HCT116 (cell line): ENCODE measurements around the gene MEN1. TPM values are rescaled to one million over a fixed set of nuclear protein-coding genes. Genes with fewer than 3 reads are reported as not detected.

Experiments used
- ATAC-seq: fragments of 200-7000 bp; cut with Tn5 transposase; 2 replicates; pipeline ENCODE4 v1.9.1; 2020; ENCODE audit warnings: mild to moderate bottlenecking, moderate library complexity
- Bru-seq: library from RNA; stranded (reverse); fragments of 400-500 nt; gene quantifications from one replicate; lab custom pipeline; 2021; lab: Mats Ljungman, UMichigan
- BruChase-seq, 2 experiments: library from RNA; stranded (reverse); fragments of 400-500 nt; gene quantifications; one replicate each; lab custom pipeline; 2021; lab: Mats Ljungman, UMichigan
- BruUV-seq: library from RNA; stranded (reverse); fragments of 400-500 nt; replicated peaks from 2 replicates; lab custom pipeline; 2021; lab: Mats Ljungman, UMichigan
- CTCF ChIA-PET: fragments of 300-600 bp; sonication (Branson Sonifier 250); formaldehyde crosslinking; loops from one replicate; lab custom pipeline; 2021; ENCODE audit warnings: antibody characterized with exemption; lab: Charles Lee
- POLR2A ChIA-PET: fragments of 300-600, 350-600 bp; sonication (Branson Sonifier 250); formaldehyde crosslinking; loops from one replicate; lab custom pipeline; 2021; ENCODE audit warnings: antibody characterized with exemption; lab: Charles Lee
- RAD21 ChIA-PET, 2 experiments: fragments of 300-600 bp; sonication (Branson Sonifier 250); formaldehyde crosslinking; loops; one replicate each; lab custom pipeline; 2023; ENCODE audit warnings: low total read pairs in 2 of 2; ENCODE audit not compliant: uncharacterized antibody in 2 of 2, unreplicated experiment in 2 of 2, low non-redundant PET in 1 of 2; lab: Charles Lee
- DNase-seq: peaks from one replicate; pipeline ENCODE4 v3.0.0-alpha.2; 2010; ENCODE audit warnings: low read depth, low spot score
- H2AFZ ChIP-seq: fragments of 200-600 bp; shearing (Covaris generic), sonication (generic); 2 replicates; pipeline ENCODE4 v1.6.1; 2017; ENCODE audit warnings: low read depth, mixed run types, mixed read lengths, antibody characterized with exemption, low read length; ENCODE audit not compliant: poor library complexity, severe bottlenecking
- H3K27ac ChIP-seq: 2 replicates; pipeline ENCODE4 v1.5.1; 2012; ENCODE audit warnings: low read depth, low read length
- H3K27me3 ChIP-seq: fragments of 200-600 bp; sonication (generic); 2 replicates; pipeline ENCODE4 v1.6.1; 2016; ENCODE audit warnings: mixed run types, low read length, mixed read lengths; ENCODE audit not compliant: insufficient read depth
- H3K36me3 ChIP-seq, 2 experiments: fragments of 200-500 bp in 1 of 2; fragments of 200-600 bp in 1 of 2; sonication (Bioruptor generic) in 1 of 2; sonication (generic) in 1 of 2; 2 replicates each; pipeline versions ENCODE4 v1.5.1 to v1.6.1; 2014 to 2016; ENCODE audit warnings: low read length in 2 of 2, inconsistent platforms in 1 of 2, mixed read lengths in 1 of 2, mixed run types in 1 of 2; ENCODE audit not compliant: insufficient read depth in 2 of 2, control insufficient read depth in 1 of 2
- H3K4me1 ChIP-seq, 2 experiments: fragments of 200-600 bp in 1 of 2; sonication (generic) in 1 of 2; 2 replicates each; pipeline versions ENCODE4 v1.5.1 to v1.6.1; 2012 to 2017; ENCODE audit warnings: low read length in 2 of 2, inconsistent platforms in 1 of 2, mild to moderate bottlenecking in 1 of 2, mixed read lengths in 1 of 2, mixed run types in 1 of 2, moderate library complexity in 1 of 2; ENCODE audit not compliant: insufficient read depth in 2 of 2, control insufficient read depth in 1 of 2
- H3K4me2 ChIP-seq: fragments of 200-600 bp; sonication (generic); 2 replicates; pipeline ENCODE4 v1.6.1; 2017; ENCODE audit warnings: mixed run types, low read length, mixed read lengths
- H3K4me3 ChIP-seq, 2 experiments: fragments of 200-600 bp in 1 of 2; sonication (generic) in 1 of 2; replicated peaks in 1 of 2; 2 replicates each; pipeline ENCODE4 v1.5.1; 2011 to 2016; ENCODE audit warnings: low read length in 2 of 2, control low read depth in 1 of 2, low read depth in 1 of 2, mild to moderate bottlenecking in 1 of 2, mixed read lengths in 1 of 2, mixed run types in 1 of 2
- H3K79me2 ChIP-seq: fragments of 200-600 bp; sonication (generic); 2 replicates; pipeline ENCODE4 v1.6.1; 2017; ENCODE audit warnings: mild to moderate bottlenecking, mixed run types, low read length, moderate library complexity, mixed read lengths; ENCODE audit not compliant: insufficient read depth
- H3K9ac ChIP-seq: fragments of 200-600 bp; sonication (generic); 2 replicates; pipeline ENCODE4 v1.6.1; 2016; ENCODE audit warnings: low read length, mixed read lengths
- H3K9me2 ChIP-seq: fragments of 200-600 bp; sonication (generic), shearing (Covaris generic); 2 replicates; pipeline ENCODE4 v1.6.1; 2017; ENCODE audit warnings: mixed run types, mild to moderate bottlenecking, moderate library complexity; ENCODE audit not compliant: insufficient read depth
- H3K9me3 ChIP-seq, 2 experiments: fragments of 200-500 bp in 1 of 2; fragments of 200-600 bp in 1 of 2; sonication (Bioruptor generic) in 1 of 2; sonication (generic) in 1 of 2; 2 replicates each; pipeline ENCODE4 v1.6.1; 2014 to 2017; ENCODE audit warnings: low read length in 2 of 2, mixed read lengths in 2 of 2, inconsistent platforms in 1 of 2, low read depth in 1 of 2, mild to moderate bottlenecking in 1 of 2, mixed run types in 1 of 2, moderate library complexity in 1 of 2; ENCODE audit not compliant: control insufficient read depth in 1 of 2, insufficient read depth in 1 of 2
- H4K20me1 ChIP-seq: fragments of 200-600 bp; sonication (generic), shearing (Covaris generic); 2 replicates; pipeline ENCODE4 v1.6.1; 2017; ENCODE audit warnings: mixed run types, mild to moderate bottlenecking, moderate library complexity; ENCODE audit not compliant: insufficient read depth
- ATF3 ChIP-seq: IDR thresholded peaks from 2 replicates; pipeline ENCODE4 v1.6.1; 2012
- CBX3 ChIP-seq: IDR thresholded peaks from 2 replicates; pipeline ENCODE4 v1.6.1; 2012; ENCODE audit warnings: low read depth
- CEBPB ChIP-seq: IDR thresholded peaks from 2 replicates; pipeline ENCODE4 v1.6.1; 2012; ENCODE audit warnings: low read depth
- CTCF ChIP-seq, 3 experiments: fragments of 200-600 bp in 1 of 3; sonication (generic) in 1 of 3; IDR thresholded peaks in 2 of 3; conservative IDR thresholded peaks in 1 of 3; 2 replicates each; pipeline ENCODE4 v1.5.1; 2012 to 2017; ENCODE audit warnings: low read depth in 2 of 3, low read length in 2 of 3, antibody characterized with exemption in 1 of 3, borderline replicate concordance in 1 of 3, control low read depth in 1 of 3, mild to moderate bottlenecking in 1 of 3, mixed read lengths in 1 of 3, mixed run types in 1 of 3, moderate library complexity in 1 of 3; ENCODE audit not compliant: insufficient read depth in 1 of 3
- EGR1 ChIP-seq: IDR thresholded peaks from 2 replicates; pipeline ENCODE4 v1.6.1; 2012; ENCODE audit warnings: low read depth
- ELF1 ChIP-seq: IDR thresholded peaks from 2 replicates; pipeline ENCODE4 v1.6.1; 2012; ENCODE audit warnings: low read depth, borderline replicate concordance
- EZH2 ChIP-seq: fragments of 200-600 bp; sonication (generic); IDR thresholded peaks from 2 replicates; pipeline ENCODE4 v1.6.1; 2017; ENCODE audit warnings: antibody characterized with exemption, mixed run types
- EZH2phosphoT487 ChIP-seq: fragments of 200-600 bp; IDR thresholded peaks from 2 replicates; pipeline ENCODE4 v1.6.1; 2018; ENCODE audit warnings: antibody characterized with exemption, borderline replicate concordance
- FOSL1 ChIP-seq: IDR thresholded peaks from 2 replicates; pipeline ENCODE4 v1.6.1; 2012; ENCODE audit warnings: low read depth
- JUND ChIP-seq: IDR thresholded peaks from 2 replicates; pipeline ENCODE4 v1.6.1; 2012
- MAX ChIP-seq: IDR thresholded peaks from 2 replicates; pipeline ENCODE4 v1.6.1; 2012
- POLR2A ChIP-seq: IDR thresholded peaks from 2 replicates; pipeline ENCODE4 v1.7.0; 2011; ENCODE audit warnings: borderline replicate concordance; ENCODE audit not compliant: insufficient read depth, insufficient read length; ENCODE audit errors: extremely low read depth
- POLR2AphosphoS5 ChIP-seq: IDR thresholded peaks from 2 replicates; pipeline ENCODE4 v1.6.1; 2011; ENCODE audit warnings: mild to moderate bottlenecking, low read depth, low read length, moderate library complexity
- RAD21 ChIP-seq: IDR thresholded peaks from 2 replicates; pipeline ENCODE4 v1.6.1; 2012; ENCODE audit warnings: low read depth, mild to moderate bottlenecking
- SIN3A ChIP-seq: IDR thresholded peaks from 2 replicates; pipeline ENCODE4 v1.6.1; 2012; ENCODE audit warnings: low read depth
- SP1 ChIP-seq: IDR thresholded peaks from 2 replicates; pipeline ENCODE4 v1.6.1; 2012; ENCODE audit warnings: low read depth
- SRF ChIP-seq: IDR thresholded peaks from 2 replicates; pipeline ENCODE4 v1.6.1; 2012; ENCODE audit warnings: low read depth
- TCF7L2 ChIP-seq: IDR thresholded peaks from 2 replicates; pipeline ENCODE4 v1.7.0; 2011; ENCODE audit warnings: borderline replicate concordance, inconsistent platforms; ENCODE audit not compliant: insufficient read depth, insufficient read length; ENCODE audit errors: extremely low read depth
- YY1 ChIP-seq: IDR thresholded peaks from 2 replicates; pipeline ENCODE4 v1.6.1; 2011; ENCODE audit warnings: low read length, low read depth, moderate library complexity, mild to moderate bottlenecking; ENCODE audit not compliant: insufficient replicate concordance; ENCODE audit errors: extremely low read depth
- ZFX ChIP-seq: fragments of 450-650 bp; IDR thresholded peaks from 2 replicates; pipeline ENCODE4 v1.6.1; 2017
- ZNF274 ChIP-seq: fragments of 200-500 bp; sonication (Bioruptor generic); IDR thresholded peaks from 2 replicates; pipeline ENCODE4 v1.6.1; 2014; ENCODE audit warnings: mild to moderate bottlenecking, low read depth, low read length, inconsistent platforms
- intact Hi-C: fragments of 100-400 bp; cut with micrococcal nuclease; formaldehyde crosslinking; loops from 2 replicates; pipeline ENCODE4 v1.10.0; 2022
- long read RNA-seq: library from polyadenylated mRNA; unstranded; transcript quantifications from one replicate; pipeline ENCODE4 v2.0.0, GENCODE V29; 2021; ENCODE audit not compliant: unreplicated experiment
- polyA plus RNA-seq: library from polyadenylated mRNA; unstranded; fragments of >200 nt; gene quantifications from 2 replicates; pipeline ENCODE4 v1.2.1, GENCODE V29; 2012; ENCODE audit warnings: missing spikeins
- total RNA-seq: library from RNA; stranded (reverse); gene quantifications from one replicate; pipeline ENCODE4 v1.2.1, GENCODE V29; 2021; ENCODE audit not compliant: unreplicated experiment
- TF ChIP-seq, protein P1 (sequence below): IDR thresholded peaks from 2 replicates; pipeline ENCODE4 v1.6.1; 2011; ENCODE audit warnings: mild to moderate bottlenecking, low read length, moderate library complexity; ENCODE audit not compliant: insufficient replicate concordance; ENCODE audit errors: extremely low read depth

The MEN1 gene
- 62.1 TPM for total RNA-seq
- 46.8 and 54.0 TPM in 2 replicates for polyA plus RNA-seq
- percentile 58 among the genes with signal in this experiment for Bru-seq, nascent RNA
- BruChase-seq, experiment 1, labeled RNA remaining after a 6-hour chase, result percentile 86 among the genes with signal in this experiment
- percentile 79 among the genes with signal in this experiment for BruChase-seq, experiment 2, labeled RNA remaining after a 2-hour chase
- long read RNA-seq, transcript MEN1-202 (10 exons, 3,148 nt), result minor isoform, 21 of 119 reads
- long read RNA-seq, transcript MEN1-207 (9 exons, 3,150 nt), result major isoform, 34 of 119 reads
- long read RNA-seq, partial matches to known transcripts, result 19 of 119 reads
- long read RNA-seq, other reads (novel, unspliced or antisense), result 40 of 119 reads

- peaks cover 13% of the 10 kb centered on the region; the same call in 1 of the 2 replicates for H3K79me2 ChIP-seq
- peaks cover 5 to 10% of the 10 kb centered on the region in 2 experiments; a peak in 1 of 4 replicates for H3K36me3 ChIP-seq
- ATAC-seq (peak; percentile 97), DNase-seq (peak; percentile 90)
- peak within 1 kb of the TSS; percentile 83 for H3K9ac ChIP-seq
- ChIA-PET CTCF (interaction anchor here (1.0 kb wide), 1 partner anchor 34 kb away, joined by 3 read pairs; the partner anchor contains the start of gene CDC42BPG), RAD21 (no interaction called here), POLR2A (interaction anchor here (1.1 to 2.5 kb wide), 2 partner anchors 32 to 34 kb away, joined by 5 to 11 read pairs; partner anchors contain the start of genes CDC42BPG and SF1)
- no peaks in the 10 kb centered on the region for H3K9me2 ChIP-seq
- peak within 1 kb of the TSS; percentile 98 for H3K4me2 ChIP-seq
- no peaks in the 10 kb centered on the region for H4K20me1 ChIP-seq
- no peaks in the 10 kb centered on the region for H3K27me3 ChIP-seq
- H3K4me1 ChIP-seq, result peaks cover 7 to 18% of the 10 kb centered on the region in 2 experiments
- intact Hi-C loops, result no loop called here
- H2AFZ ChIP-seq, result no peak within 1 kb of the TSS
- H3K27ac ChIP-seq, result peak within 1 kb of the TSS; percentile 65
- H3K4me3 ChIP-seq, result peak within 1 kb of the TSS; percentile 89 to 91
- H3K9me3 ChIP-seq, result no peaks in the 10 kb centered on the region
- BruUV-seq, result no TSS peak
- TF ChIP-seq EZH2, result no peak
- TF ChIP-seq, protein P1, sequence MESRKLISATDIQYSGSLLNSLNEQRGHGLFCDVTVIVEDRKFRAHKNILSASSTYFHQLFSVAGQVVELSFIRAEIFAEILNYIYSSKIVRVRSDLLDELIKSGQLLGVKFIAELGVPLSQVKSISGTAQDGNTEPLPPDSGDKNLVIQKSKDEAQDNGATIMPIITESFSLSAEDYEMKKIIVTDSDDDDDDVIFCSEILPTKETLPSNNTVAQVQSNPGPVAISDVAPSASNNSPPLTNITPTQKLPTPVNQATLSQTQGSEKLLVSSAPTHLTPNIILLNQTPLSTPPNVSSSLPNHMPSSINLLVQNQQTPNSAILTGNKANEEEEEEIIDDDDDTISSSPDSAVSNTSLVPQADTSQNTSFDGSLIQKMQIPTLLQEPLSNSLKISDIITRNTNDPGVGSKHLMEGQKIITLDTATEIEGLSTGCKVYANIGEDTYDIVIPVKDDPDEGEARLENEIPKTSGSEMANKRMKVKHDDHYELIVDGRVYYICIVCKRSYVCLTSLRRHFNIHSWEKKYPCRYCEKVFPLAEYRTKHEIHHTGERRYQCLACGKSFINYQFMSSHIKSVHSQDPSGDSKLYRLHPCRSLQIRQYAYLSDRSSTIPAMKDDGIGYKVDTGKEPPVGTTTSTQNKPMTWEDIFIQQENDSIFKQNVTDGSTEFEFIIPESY, result no peak
- TF ChIP-seq EGR1, result no peak
- peak; percentile 89 for TF ChIP-seq POLR2AphosphoS5
- TF ChIP-seq RAD21, result no peak
- peak; percentile 66 for TF ChIP-seq SP1
- TF ChIP-seq ATF3, result no peak
- peak; percentile 61; the same call in 1 of the 2 replicates for TF ChIP-seq MAX
- TF ChIP-seq JUND, result no peak
- TF ChIP-seq ELF1, result no peak; the same call in 1 of the 2 replicates
- TF ChIP-seq ZNF274, result no peak
- TF ChIP-seq CTCF (IDR thresholded peaks at IDR 0.05 in 2 of 3, conservative IDR thresholded peaks at IDR 0.05 in 1 of 3; ENCODE audit: borderline replicate concordance in 1 of 3, insufficient read depth in 1 of 3, low read depth in 2 of 3, low read length in 2 of 3), result no peak
- peak; percentile 70 for TF ChIP-seq POLR2A
- peak; percentile 44 for TF ChIP-seq YY1
- no peak for TF ChIP-seq SRF
- TF ChIP-seq FOSL1, result no peak
- TF ChIP-seq EZH2phosphoT487, result no peak
- no peak for TF ChIP-seq CEBPB
- TF ChIP-seq CBX3, result no peak
- no peak for TF ChIP-seq TCF7L2
- TF ChIP-seq ZFX, result peak; percentile 72
- TF ChIP-seq SIN3A, result no peak
Observed at GRCh38 chr11:64810271-64810890, at the start of gene MEN1. Gene MEN1 (minus strand): TSS chr11:64810551. CDS start chr11:64810109, 442 bp downstream.
